Activated CD4-positive, alpha-beta T cell treated with anti-CD3 and anti-CD28 coated beads, Interleukin-2, amount 10 ng/mL, durations not matched to agents 7 days and 5 days (primary cell): ENCODE measurements around the gene AIMP1. TPM values are rescaled to one million over a fixed set of nuclear protein-coding genes. Genes with fewer than 3 reads are reported as not detected.

Source experiments
- CTCF ChIA-PET: fragments of 350-600 bp; sonication (Branson Sonifier 250); formaldehyde crosslinking; loops from one replicate; lab custom pipeline; 2021; ENCODE audit warnings: antibody characterized with exemption; lab: Charles Lee
- POLR2A ChIA-PET: fragments of 350-600 bp; sonication (Branson Sonifier 250); formaldehyde crosslinking; loops from one replicate; lab custom pipeline; 2021; ENCODE audit warnings: antibody characterized with exemption; lab: Charles Lee
- DNase-seq: peaks from one replicate; pipeline ENCODE4 v3.0.0-alpha.2; 2020
- H3K27ac Mint-ChIP-seq: one replicate; pipeline ENCODE4 v1.8.0; 2021; ENCODE audit warnings: mild to moderate bottlenecking, moderate library complexity, mixed read lengths
- H3K27me3 Mint-ChIP-seq: one replicate; pipeline ENCODE4 v1.8.0; 2021; ENCODE audit warnings: mixed read lengths
- H3K36me3 Mint-ChIP-seq: one replicate; pipeline ENCODE4 v1.8.0; 2021; ENCODE audit warnings: low read depth, mixed read lengths
- H3K4me1 Mint-ChIP-seq: one replicate; pipeline ENCODE4 v1.8.0; 2021; ENCODE audit warnings: mixed read lengths
- H3K4me3 Mint-ChIP-seq: one replicate; pipeline ENCODE4 v1.8.0; 2021; ENCODE audit warnings: mild to moderate bottlenecking, moderate library complexity, mixed read lengths
- H3K9me3 Mint-ChIP-seq: one replicate; pipeline ENCODE4 v1.8.0; 2021; ENCODE audit warnings: mixed read lengths
- total RNA-seq, 2 experiments: library from RNA; stranded (reverse); gene quantifications; one replicate each; pipeline ENCODE4 v1.2.3, GENCODE V29; 2021

AIMP1 gene
- total RNA-seq, 2 experiments from 2014 or later = 42.9 to 50.9 TPM

GRCh38 chr4:106297245-106298035 lies 18.9 kb upstream of the AIMP1 start:
- Mint-ChIP-seq H3K4me3 (no peak overlapping the region), H3K36me3 (peaks cover 22% of the 10 kb centered on the region), H3K27ac (no peak overlapping the region), H3K9me3 (no peaks in the 10 kb centered on the region), H3K27me3 (no peaks in the 10 kb centered on the region), H3K4me1 (peaks cover 3% of the 10 kb centered on the region)
- ChIA-PET POLR2A (no interaction called here), CTCF (no interaction called here)
- no peak for DNase-seq

GRCh38 chr4:106299977-106300376 lies 16.4 kb upstream of the AIMP1 start:
- no peak overlapping the region for H3K4me3 Mint-ChIP-seq
- DNase-seq = no peak
- ChIA-PET POLR2A (interaction anchor here (0.6 kb wide), 1 partner anchor 25 kb away, joined by 5 read pairs; no protein-coding TSS in a partner anchor), CTCF (no interaction called here)
- H3K9me3 Mint-ChIP-seq = no peaks in the 10 kb centered on the region
- H3K36me3 Mint-ChIP-seq = peaks cover 19% of the 10 kb centered on the region
- peaks cover 3% of the 10 kb centered on the region for H3K4me1 Mint-ChIP-seq
- H3K27me3 Mint-ChIP-seq = no peaks in the 10 kb centered on the region
- no peak overlapping the region for H3K27ac Mint-ChIP-seq

GRCh38 chr4:106301393-106302061 lies 14.8 kb upstream of the AIMP1 start:
- ChIA-PET POLR2A (no interaction called here), CTCF (no interaction called here)
- Mint-ChIP-seq H3K9me3 (no peaks in the 10 kb centered on the region), H3K4me3 (no peak overlapping the region), H3K27me3 (no peaks in the 10 kb centered on the region), H3K27ac (no peak overlapping the region), H3K36me3 (peaks cover 20% of the 10 kb centered on the region), H3K4me1 (peaks cover 3% of the 10 kb centered on the region)
- DNase-seq = no peak

GRCh38 chr4:106302062-106302438 lies 14.3 kb upstream of the AIMP1 start:
- H3K36me3 Mint-ChIP-seq = peaks cover 20% of the 10 kb centered on the region
- no peak for DNase-seq
- H3K27me3 Mint-ChIP-seq = no peaks in the 10 kb centered on the region
- ChIA-PET POLR2A (no interaction called here), CTCF (no interaction called here)
- no peak overlapping the region for H3K4me3 Mint-ChIP-seq
- no peak overlapping the region for H3K27ac Mint-ChIP-seq
- H3K4me1 Mint-ChIP-seq = peaks cover 3% of the 10 kb centered on the region
- no peaks in the 10 kb centered on the region for H3K9me3 Mint-ChIP-seq

GRCh38 chr4:106303548-106304281 lies 12.6 kb upstream of the AIMP1 start:
- H3K4me1 Mint-ChIP-seq = peaks cover 5% of the 10 kb centered on the region
- no peak for DNase-seq
- no peaks in the 10 kb centered on the region for H3K27me3 Mint-ChIP-seq
- ChIA-PET POLR2A (no interaction called here), CTCF (interaction anchor here (1.5 kb wide), 1 partner anchor 10 kb away, joined by 3 read pairs; no protein-coding TSS in a partner anchor)
- H3K4me3 Mint-ChIP-seq = no peak overlapping the region
- H3K9me3 Mint-ChIP-seq = no peaks in the 10 kb centered on the region
- H3K27ac Mint-ChIP-seq = no peak overlapping the region
- H3K36me3 Mint-ChIP-seq = peaks cover 17% of the 10 kb centered on the region

- no peak overlapping the region for H3K27ac Mint-ChIP-seq
- no peaks in the 10 kb centered on the region for H3K9me3 Mint-ChIP-seq
- no peaks in the 10 kb centered on the region for H3K27me3 Mint-ChIP-seq
- no peak overlapping the region for H3K4me3 Mint-ChIP-seq
- H3K36me3 Mint-ChIP-seq = peaks cover 17% of the 10 kb centered on the region
- H3K4me1 Mint-ChIP-seq = peaks cover 5% of the 10 kb centered on the region
- no peak for DNase-seq
- ChIA-PET CTCF (interaction anchor here (1.5 kb wide), 1 partner anchor 9 kb away, joined by 3 read pairs; no protein-coding TSS in a partner anchor), POLR2A (no interaction called here)
These were observed 11.7 kb upstream of the AIMP1 start for GRCh38 chr4:106304632-106305031.

GRCh38 chr4:106305435-106306055 lies 10.8 kb upstream of the AIMP1 start:
- CTCF ChIA-PET = interaction anchor here (0.6 kb wide), 1 partner anchor 28 kb away, joined by 3 read pairs; no protein-coding TSS in a partner anchor
- Mint-ChIP-seq H3K27me3 (no peaks in the 10 kb centered on the region), H3K4me3 (no peak overlapping the region), H3K4me1 (peaks cover 5% of the 10 kb centered on the region), H3K9me3 (no peaks in the 10 kb centered on the region), H3K36me3 (peaks cover 15% of the 10 kb centered on the region), H3K27ac (no peak overlapping the region)
- POLR2A ChIA-PET = no interaction called here
- DNase-seq = no peak

- Mint-ChIP-seq H3K27me3 (no peaks in the 10 kb centered on the region), H3K9me3 (no peaks in the 10 kb centered on the region), H3K4me3 (no peak overlapping the region), H3K4me1 (peaks cover 5% of the 10 kb centered on the region), H3K27ac (no peak overlapping the region), H3K36me3 (peaks cover 15% of the 10 kb centered on the region)
- ChIA-PET POLR2A (no interaction called here), CTCF (no interaction called here)
- DNase-seq = no peak
These were observed 9.8 kb upstream of the AIMP1 start for GRCh38 chr4:106306561-106306960.

- peaks cover 27% of the 10 kb centered on the region for H3K4me1 Mint-ChIP-seq
- no peak overlapping the region for H3K4me3 Mint-ChIP-seq
- H3K27ac Mint-ChIP-seq = no peak overlapping the region
- no peaks in the 10 kb centered on the region for H3K9me3 Mint-ChIP-seq
- POLR2A ChIA-PET = no interaction called here
- no peaks in the 10 kb centered on the region for H3K27me3 Mint-ChIP-seq
- CTCF ChIA-PET = no interaction called here
- no peak for DNase-seq
- H3K36me3 Mint-ChIP-seq = peaks cover 6% of the 10 kb centered on the region
These were observed 4.0 kb upstream of the AIMP1 start for GRCh38 chr4:106312377-106312776.

- H3K27me3 Mint-ChIP-seq = no peaks in the 10 kb centered on the region
- no peak overlapping the region for H3K4me3 Mint-ChIP-seq
- H3K36me3 Mint-ChIP-seq = peaks cover 6% of the 10 kb centered on the region
- H3K27ac Mint-ChIP-seq = no peak overlapping the region
- CTCF ChIA-PET = interaction anchor here (0.6 to 0.9 kb wide), 2 partner anchors 9 to 1407 kb away, joined by 3 read pairs; no protein-coding TSS in a partner anchor
- H3K4me1 Mint-ChIP-seq = peaks cover 27% of the 10 kb centered on the region
- POLR2A ChIA-PET = no interaction called here
- no peaks in the 10 kb centered on the region for H3K9me3 Mint-ChIP-seq
- DNase-seq = no peak
These were observed 3.3 kb upstream of the AIMP1 start for GRCh38 chr4:106312997-106313522.

GRCh38 chr4:106314960-106315359 lies 1.4 kb upstream of the AIMP1 start:
- no peak overlapping the region for H3K4me3 Mint-ChIP-seq
- ChIA-PET POLR2A (no interaction called here), CTCF (interaction anchor here (1.3 to 1.6 kb wide), 2 partner anchors 13 to 49 kb away, joined by 3 read pairs; no protein-coding TSS in a partner anchor)
- H3K36me3 Mint-ChIP-seq = peaks cover 7% of the 10 kb centered on the region
- peaks cover 29% of the 10 kb centered on the region for H3K4me1 Mint-ChIP-seq
- H3K9me3 Mint-ChIP-seq = no peaks in the 10 kb centered on the region
- H3K27me3 Mint-ChIP-seq = no peaks in the 10 kb centered on the region
- no peak overlapping the region for H3K27ac Mint-ChIP-seq
- no peak for DNase-seq

- Mint-ChIP-seq H3K27me3 (no peaks in the 10 kb centered on the region), H3K36me3 (peaks cover 13% of the 10 kb centered on the region), H3K4me3 (no peak overlapping the region), H3K9me3 (peaks cover 4% of the 10 kb centered on the region), H3K27ac (no peak overlapping the region), H3K4me1 (peaks cover 35% of the 10 kb centered on the region)
- no peak for DNase-seq
- ChIA-PET POLR2A (no interaction called here), CTCF (interaction anchor here (1.6 kb wide), 1 partner anchor 13 kb away, joined by 3 read pairs; no protein-coding TSS in a partner anchor)
These were observed 828 bp upstream of the AIMP1 start for GRCh38 chr4:106315476-106315967.
